PC-3 (cell line): Measurements from ENCODE around the gene DAPL1. TPM values are rescaled to one million over a fixed set of nuclear protein-coding genes. Genes with fewer than 3 reads are reported as not detected.

Experiments used
- ATAC-seq: fragments of 200-7000 bp; cut with Tn5 transposase; 2 replicates; pipeline ENCODE4 v1.9.1; 2020; ENCODE audit warnings: mild to moderate bottlenecking, moderate library complexity
- BruUV-seq: library from RNA; stranded (reverse); fragments of 400-500 nt; replicated peaks from 2 replicates; lab custom pipeline; 2021; lab: Mats Ljungman, UMichigan
- CTCF ChIA-PET: fragments of 300-600 bp; sonication (Branson Sonifier 250); formaldehyde crosslinking; loops from one replicate; lab custom pipeline; 2022; ENCODE audit warnings: antibody characterized with exemption; lab: Charles Lee
- POLR2A ChIA-PET: fragments of 300-600 bp; sonication (Branson Sonifier 250); formaldehyde crosslinking; loops from one replicate; lab custom pipeline; 2022; ENCODE audit warnings: antibody characterized with exemption; ENCODE audit not compliant: unreplicated experiment; lab: Charles Lee
- DNase-seq: peaks from one replicate; pipeline ENCODE4 v3.0.0-alpha.2; 2015
- H2AFZ ChIP-seq: fragments of 300-600 bp; sonication (generic); 2 replicates; pipeline ENCODE4 v1.6.0; 2016; ENCODE audit warnings: antibody characterized with exemption, low read length
- H3F3A ChIP-seq: fragments of 300-600 bp; sonication (generic); one replicate; pipeline ENCODE4 v1.6.0; 2017; ENCODE audit warnings: antibody characterized with exemption, low read length, control low read depth, mild to moderate bottlenecking; ENCODE audit not compliant: unreplicated experiment
- H3K27ac ChIP-seq: fragments of 300-600 bp; sonication (generic); 2 replicates; pipeline ENCODE4 v1.5.1; 2016; ENCODE audit warnings: mild to moderate bottlenecking, low read length
- H3K27me3 ChIP-seq: fragments of 300-600 bp; sonication (generic); 2 replicates; pipeline ENCODE4 v1.6.1; 2016; ENCODE audit warnings: low read length, mixed read lengths
- H3K36me3 ChIP-seq: fragments of 300-600 bp; sonication (generic); 2 replicates; pipeline ENCODE4 v1.6.1; 2016; ENCODE audit warnings: low read depth, mixed run types, low read length, mixed read lengths
- H3K4me1 ChIP-seq: fragments of 300-600 bp; sonication (generic); 2 replicates; pipeline ENCODE4 v1.5.1; 2016; ENCODE audit warnings: low read length; ENCODE audit not compliant: insufficient read depth
- H3K4me2 ChIP-seq: fragments of 300-600 bp; sonication (generic); 2 replicates; pipeline ENCODE4 v1.6.0; 2016; ENCODE audit warnings: low read length
- H3K4me3 ChIP-seq: fragments of 300-600 bp; sonication (generic); 2 replicates; pipeline ENCODE4 v1.5.1; 2016; ENCODE audit warnings: mild to moderate bottlenecking, low read length, mixed read lengths
- H3K79me2 ChIP-seq: fragments of 300-600 bp; sonication (generic); 2 replicates; pipeline ENCODE4 v1.6.1; 2017; ENCODE audit warnings: low read length, mixed read lengths
- H3K9ac ChIP-seq: fragments of 300-600 bp; sonication (generic); 2 replicates; pipeline ENCODE4 v1.6.0; 2016; ENCODE audit warnings: mild to moderate bottlenecking, low read length
- H3K9me2 ChIP-seq: fragments of 300-600 bp; sonication (generic); replicated peaks from 2 replicates; pipeline ENCODE4 v1.6.1; 2016; ENCODE audit warnings: mixed run types, low read length, mixed read lengths
- H3K9me3 ChIP-seq: fragments of 300-600 bp; sonication (generic); 2 replicates; pipeline ENCODE4 v1.6.1; 2016; ENCODE audit warnings: low read length, mixed read lengths
- H4K20me1 ChIP-seq: fragments of 300-600 bp; sonication (generic); 2 replicates; pipeline ENCODE4 v1.6.1; 2016; ENCODE audit warnings: low read length, mixed read lengths
- EZH2 ChIP-seq: fragments of 300-600 bp; sonication (generic); IDR thresholded peaks from one replicate; pipeline ENCODE4 v1.6.1; 2017; ENCODE audit warnings: antibody characterized with exemption, mild to moderate bottlenecking, low read length; ENCODE audit not compliant: unreplicated experiment
- EZH2phosphoT487 ChIP-seq: fragments of 300-600 bp; sonication (generic); IDR thresholded peaks from 2 replicates; pipeline ENCODE4 v1.6.1; 2018; ENCODE audit warnings: mild to moderate bottlenecking, antibody characterized with exemption, low read length, borderline replicate concordance
- intact Hi-C: fragments of 100-400 bp; cut with micrococcal nuclease; formaldehyde crosslinking; loops from 2 replicates; pipeline ENCODE4 v1.9.0; 2023
- total RNA-seq: library from RNA; depleted of rRNA; stranded (reverse); fragments of >200 nt; gene quantifications from 2 replicates; pipeline ENCODE4 v1.2.3, GENCODE V29; 2014
- TF ChIP-seq, protein P1 (sequence below): fragments of 300-600 bp; sonication (generic); conservative IDR thresholded peaks from 2 replicates; pipeline ENCODE4 v1.5.1; 2017; ENCODE audit warnings: antibody characterized with exemption, low read depth, mild to moderate bottlenecking, low read length

The DAPL1 gene
- total RNA-seq, 1 experiment from 2014 or later = not detected

- H3K79me2 ChIP-seq = no peaks in the 10 kb centered on the region
- no peak overlapping the region for H3K27ac ChIP-seq
- H2AFZ ChIP-seq = no peak overlapping the region
- peak; percentile 26; the same call in 1 of the 2 replicates for ATAC-seq
- H3K9me3 ChIP-seq = no peaks in the 10 kb centered on the region
- ChIA-PET POLR2A (no interaction called here), CTCF (no interaction called here)
- no TSS peak for BruUV-seq
- no peak overlapping the region for H3K4me2 ChIP-seq
- H4K20me1 ChIP-seq = no peaks in the 10 kb centered on the region
- H3K27me3 ChIP-seq = no peaks in the 10 kb centered on the region
- DNase-seq = no peak
- H3K4me3 ChIP-seq = no peak overlapping the region
- H3K36me3 ChIP-seq = no peaks in the 10 kb centered on the region
- H3K9me2 ChIP-seq = no peaks in the 10 kb centered on the region
- TF ChIP-seq EZH2 (no peak), EZH2phosphoT487 (no peak)
- TF ChIP-seq, protein P1, sequence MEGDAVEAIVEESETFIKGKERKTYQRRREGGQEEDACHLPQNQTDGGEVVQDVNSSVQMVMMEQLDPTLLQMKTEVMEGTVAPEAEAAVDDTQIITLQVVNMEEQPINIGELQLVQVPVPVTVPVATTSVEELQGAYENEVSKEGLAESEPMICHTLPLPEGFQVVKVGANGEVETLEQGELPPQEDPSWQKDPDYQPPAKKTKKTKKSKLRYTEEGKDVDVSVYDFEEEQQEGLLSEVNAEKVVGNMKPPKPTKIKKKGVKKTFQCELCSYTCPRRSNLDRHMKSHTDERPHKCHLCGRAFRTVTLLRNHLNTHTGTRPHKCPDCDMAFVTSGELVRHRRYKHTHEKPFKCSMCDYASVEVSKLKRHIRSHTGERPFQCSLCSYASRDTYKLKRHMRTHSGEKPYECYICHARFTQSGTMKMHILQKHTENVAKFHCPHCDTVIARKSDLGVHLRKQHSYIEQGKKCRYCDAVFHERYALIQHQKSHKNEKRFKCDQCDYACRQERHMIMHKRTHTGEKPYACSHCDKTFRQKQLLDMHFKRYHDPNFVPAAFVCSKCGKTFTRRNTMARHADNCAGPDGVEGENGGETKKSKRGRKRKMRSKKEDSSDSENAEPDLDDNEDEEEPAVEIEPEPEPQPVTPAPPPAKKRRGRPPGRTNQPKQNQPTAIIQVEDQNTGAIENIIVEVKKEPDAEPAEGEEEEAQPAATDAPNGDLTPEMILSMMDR = no peak
- no peaks in the 10 kb centered on the region for H3F3A ChIP-seq
- H3K9ac ChIP-seq = no peak overlapping the region
- no peaks in the 10 kb centered on the region for H3K4me1 ChIP-seq
- intact Hi-C loops = no loop called here
Measured at GRCh38 chr2:158750458-158751125, 44.5 kb upstream of the DAPL1 start.

- BruUV-seq = no TSS peak
- Histone ChIP-seq H3K36me3 (no peaks in the 10 kb centered on the region), H3K9me2 (no peaks in the 10 kb centered on the region), H3K4me1 (no peaks in the 10 kb centered on the region), H2AFZ (peak overlapping the region; percentile 45), H3K4me3 (peak overlapping the region; percentile 32; the same call in 1 of the 2 replicates), H3K79me2 (no peaks in the 10 kb centered on the region), H3K27me3 (no peaks in the 10 kb centered on the region), H3F3A (no peaks in the 10 kb centered on the region), H3K9me3 (no peaks in the 10 kb centered on the region), H3K9ac (no peak overlapping the region), H3K4me2 (peak overlapping the region; percentile 31), H3K27ac (no peak overlapping the region), H4K20me1 (no peaks in the 10 kb centered on the region)
- peak; percentile 73 for DNase-seq
- intact Hi-C loops = loop anchor here (2.0 kb wide), 3 partner anchors 293 to 729 kb away; no protein-coding TSS in a partner anchor
- ChIA-PET CTCF (interaction anchor here (1.0 to 1.5 kb wide), 3 partner anchors 30 to 730 kb away, joined by 3 to 7 read pairs (median 4); no protein-coding TSS in a partner anchor), POLR2A (no interaction called here)
- no peak for TF ChIP-seq EZH2
- no peak for TF ChIP-seq EZH2phosphoT487
- TF ChIP-seq, protein P1 = peak; percentile 97
- peak; percentile 88 for ATAC-seq
Measured at GRCh38 chr2:158753641-158754611, 41.2 kb upstream of the DAPL1 start.
